Measurements from ENCODE around the gene PQBP1.

The PQBP1 gene

DNA sequence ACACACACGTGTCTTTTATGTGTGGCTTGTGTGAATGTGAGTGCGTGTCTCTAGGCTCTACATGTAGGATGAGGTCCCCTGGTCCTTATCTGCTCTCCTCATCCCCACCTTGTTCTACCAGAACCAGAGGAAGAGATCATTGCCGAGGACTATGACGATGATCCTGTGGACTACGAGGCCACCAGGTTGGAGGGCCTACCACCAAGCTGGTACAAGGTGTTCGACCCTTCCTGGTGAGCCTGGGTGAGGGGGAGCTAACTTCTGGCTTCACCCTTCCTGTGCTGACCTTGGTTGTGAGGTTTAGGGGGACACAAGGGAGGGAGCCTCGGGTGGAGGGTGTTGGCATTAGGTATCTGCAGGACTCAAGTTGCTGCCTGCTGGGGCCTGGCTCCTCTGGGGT, 3.3 kb downstream of the PQBP1 start:
- in situ Hi-C loops (cut with HindIII; ENCODE audit: low sequenced_read_pairs): no loop called here

DNA sequence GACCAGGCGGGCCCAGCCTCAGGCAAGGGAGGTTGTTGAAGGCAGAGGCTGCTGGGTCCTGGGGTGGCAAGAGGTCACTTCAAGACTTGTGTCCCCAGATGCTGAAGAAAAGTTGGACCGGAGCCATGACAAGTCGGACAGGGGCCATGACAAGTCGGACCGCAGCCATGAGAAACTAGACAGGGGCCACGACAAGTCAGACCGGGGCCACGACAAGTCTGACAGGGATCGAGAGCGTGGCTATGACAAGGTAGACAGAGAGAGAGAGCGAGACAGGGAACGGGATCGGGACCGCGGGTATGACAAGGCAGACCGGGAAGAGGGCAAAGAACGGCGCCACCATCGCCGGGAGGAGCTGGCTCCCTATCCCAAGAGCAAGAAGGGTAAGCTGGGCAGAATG, 4.4 kb downstream of the PQBP1 start:
- in situ Hi-C loops (cut with HindIII; ENCODE audit: low sequenced_read_pairs): no loop called here

DNA sequence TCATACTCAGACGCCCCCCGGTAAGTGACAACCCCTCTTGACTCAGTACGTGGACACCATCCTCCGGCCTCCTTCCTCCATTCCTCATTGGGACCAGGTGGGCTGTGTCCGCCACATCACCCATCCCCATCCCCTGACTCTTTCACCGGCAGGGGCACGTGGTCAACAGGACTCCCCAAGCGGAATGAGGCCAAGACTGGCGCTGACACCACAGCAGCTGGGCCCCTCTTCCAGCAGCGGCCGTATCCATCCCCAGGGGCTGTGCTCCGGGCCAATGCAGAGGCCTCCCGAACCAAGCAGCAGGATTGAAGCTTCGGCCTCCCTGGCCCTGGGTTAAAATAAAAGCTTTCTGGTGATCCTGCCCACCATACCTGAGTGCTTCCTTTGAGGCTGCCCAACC, 5.0 kb downstream of the PQBP1 start:
- in situ Hi-C loops (cut with HindIII; ENCODE audit: low sequenced_read_pairs): no loop called here

DNA sequence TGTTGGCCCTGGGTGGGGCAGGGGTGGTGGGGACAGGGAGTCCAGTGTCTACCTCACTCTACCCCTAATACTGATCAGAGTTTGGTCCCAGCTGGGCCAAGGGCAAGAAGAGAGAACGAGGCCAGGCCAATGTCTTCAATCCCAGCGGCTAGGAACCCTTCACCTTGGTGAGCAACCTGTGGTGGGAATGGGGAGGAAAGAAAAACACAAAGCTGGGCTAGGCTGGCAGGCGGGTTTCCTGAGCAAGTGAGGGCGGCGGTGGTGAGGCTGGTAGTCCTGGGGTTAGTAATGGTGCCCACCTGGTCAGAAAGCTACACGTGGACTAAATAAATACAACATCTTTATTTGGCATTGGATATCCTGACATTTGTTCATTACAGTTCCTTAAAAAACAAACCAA, 5.6 kb downstream of the PQBP1 start:
- in situ Hi-C loops (cut with HindIII; ENCODE audit: low sequenced_read_pairs): no loop called here

DNA sequence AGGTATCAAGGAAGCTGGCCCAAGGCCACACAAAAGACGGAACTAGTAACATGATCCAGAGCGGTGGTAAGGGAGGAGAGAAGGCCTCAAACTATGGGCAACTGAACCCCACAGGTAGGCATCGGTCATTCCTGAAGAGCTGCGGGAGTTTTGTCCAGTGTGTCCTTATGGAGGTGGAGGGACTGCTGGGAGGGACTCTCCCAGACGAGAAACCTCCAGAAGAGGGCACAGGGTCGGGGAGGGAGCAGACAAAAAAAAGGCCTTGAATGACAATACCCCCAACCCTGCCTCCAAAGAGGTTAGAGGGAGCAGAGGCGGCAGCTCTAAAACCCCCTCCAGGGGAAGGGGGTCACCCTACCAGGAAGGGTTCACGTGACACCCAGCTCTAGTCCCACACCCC, 6.5 kb downstream of the PQBP1 start:
- in situ Hi-C loops (cut with HindIII; ENCODE audit: low sequenced_read_pairs): no loop called here

DNA sequence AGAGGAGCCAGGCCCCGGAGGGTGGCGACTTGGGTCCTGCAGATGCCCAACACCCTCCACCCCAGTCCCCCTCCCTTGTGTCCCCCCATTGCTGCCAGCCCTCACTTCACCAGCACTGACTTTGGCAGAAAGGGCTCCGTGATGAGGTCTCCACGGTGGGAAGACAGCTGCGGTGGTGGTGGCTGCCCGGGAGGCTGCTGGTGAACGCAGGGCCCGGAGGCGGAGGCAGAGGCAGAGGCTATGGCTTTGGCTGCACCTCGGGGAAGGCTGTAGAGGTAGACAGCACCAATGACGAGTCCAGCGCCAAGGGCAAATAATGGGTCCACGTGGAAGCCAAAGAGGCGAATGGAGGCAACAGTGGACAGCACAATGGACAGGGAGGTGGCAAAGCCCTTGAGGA, 6.9 kb downstream of the PQBP1 start:
- in situ Hi-C loops (cut with HindIII; ENCODE audit: low sequenced_read_pairs): no loop called here

DNA sequence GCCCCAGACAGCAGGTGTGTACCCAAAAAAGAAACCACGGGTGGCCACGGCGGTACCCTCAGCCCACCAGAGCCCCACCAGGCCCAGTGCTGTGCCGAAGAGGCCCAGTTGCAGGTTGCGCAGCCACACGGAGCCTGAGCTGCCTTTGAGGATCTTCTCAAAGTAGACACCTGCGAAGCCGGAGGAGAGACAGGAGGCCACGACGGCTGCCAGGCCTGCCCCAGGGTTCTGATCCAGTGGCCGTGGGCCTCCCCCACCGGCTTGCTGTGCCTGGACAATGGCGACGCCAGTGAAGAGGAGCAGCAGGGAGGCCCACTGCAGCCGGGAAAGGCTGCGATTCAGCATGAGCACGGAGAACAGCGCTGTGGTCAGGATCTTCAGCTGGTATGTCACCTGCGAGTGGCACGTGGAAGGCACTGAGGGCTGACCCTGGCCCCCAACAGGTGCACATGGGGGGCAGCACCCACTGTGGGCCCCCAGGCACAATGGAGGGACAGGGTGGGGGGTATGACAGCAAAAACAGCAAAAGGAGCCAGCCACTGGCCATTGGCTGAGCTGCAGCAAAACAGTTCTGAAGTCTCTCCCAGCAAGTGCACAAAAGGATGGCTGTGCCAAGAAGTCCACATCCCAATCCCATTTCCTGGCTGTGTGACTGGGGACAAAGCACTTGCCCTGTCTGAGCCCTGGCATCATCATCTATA, 7.5 kb downstream of the PQBP1 start:
- in situ Hi-C loops (cut with HindIII; ENCODE audit: low sequenced_read_pairs): no loop called here

DNA sequence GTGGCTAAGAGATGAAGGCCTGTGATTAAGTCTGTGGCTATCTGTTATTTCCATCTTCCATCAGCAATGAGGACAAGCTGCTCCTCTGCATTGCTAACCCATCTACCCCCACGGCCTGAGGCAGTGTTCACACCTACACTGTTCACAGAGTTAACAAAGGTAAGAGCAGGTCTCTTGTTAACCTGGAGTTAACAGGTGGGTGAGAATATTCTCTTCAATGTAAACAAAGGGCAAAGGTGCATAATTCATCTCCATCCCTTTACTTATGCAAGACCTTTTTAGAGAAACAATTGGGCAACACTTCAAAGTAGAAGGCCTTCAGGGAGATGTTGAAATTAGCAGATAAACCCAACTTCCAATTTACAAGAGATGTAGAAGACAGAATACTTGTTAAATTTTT, 10.9 kb downstream of the PQBP1 start:
- in situ Hi-C loops (cut with HindIII; ENCODE audit: low sequenced_read_pairs): no loop called here

DNA sequence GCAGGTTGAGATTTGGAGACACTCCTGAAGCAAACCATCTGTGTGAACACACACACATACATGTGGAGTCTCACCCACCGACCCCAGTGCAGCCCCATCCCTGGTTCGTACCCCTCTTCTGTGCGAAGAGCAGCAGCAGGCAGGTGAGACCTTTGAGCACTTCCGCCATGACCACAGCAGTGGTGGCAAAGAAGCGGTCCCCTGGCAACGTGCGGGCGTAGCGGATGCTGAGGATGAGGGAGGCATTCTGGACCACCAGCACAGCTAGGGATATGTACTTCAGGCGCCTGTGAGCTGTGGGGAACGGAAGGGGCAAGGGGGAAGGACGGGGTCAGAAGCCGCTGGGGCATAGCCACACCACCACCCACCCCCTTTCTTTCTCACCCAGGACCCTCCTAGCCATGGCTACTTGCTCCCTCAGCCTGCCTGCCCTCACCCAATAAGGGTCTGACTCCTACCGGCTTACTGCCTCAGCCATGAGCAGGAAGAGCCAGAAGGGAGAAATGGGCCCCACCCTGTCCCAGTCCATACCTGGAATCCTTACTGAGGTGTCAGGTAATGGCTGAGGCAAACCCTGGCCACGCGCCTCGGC, 12.1 kb downstream of the PQBP1 start:
- in situ Hi-C loops (cut with HindIII; ENCODE audit: low sequenced_read_pairs): no loop called here

DNA sequence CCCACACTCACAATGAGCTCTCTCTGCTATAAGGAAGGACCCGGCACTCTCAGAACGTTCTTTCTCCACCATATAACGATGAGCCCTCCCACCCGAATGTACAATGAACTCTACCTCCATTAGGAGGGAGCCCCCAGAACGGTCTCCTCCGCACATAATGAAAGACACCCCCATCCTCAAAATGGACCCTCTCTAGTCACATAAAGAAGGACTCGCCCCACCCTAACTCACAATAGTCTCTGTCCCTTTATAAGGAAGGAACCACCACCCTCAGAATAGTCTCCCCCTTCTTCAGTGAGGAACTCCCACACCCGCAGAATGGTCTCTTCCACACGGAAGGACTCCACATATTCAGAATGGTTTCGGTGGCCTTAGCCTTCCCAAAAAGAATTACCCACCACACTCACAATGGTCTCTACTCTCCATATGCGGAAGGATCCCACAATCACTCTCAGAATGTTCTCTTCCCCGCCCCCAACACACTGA, 13.2 kb downstream of the PQBP1 start:
- in situ Hi-C loops (cut with HindIII; ENCODE audit: low sequenced_read_pairs): no loop called here

DNA sequence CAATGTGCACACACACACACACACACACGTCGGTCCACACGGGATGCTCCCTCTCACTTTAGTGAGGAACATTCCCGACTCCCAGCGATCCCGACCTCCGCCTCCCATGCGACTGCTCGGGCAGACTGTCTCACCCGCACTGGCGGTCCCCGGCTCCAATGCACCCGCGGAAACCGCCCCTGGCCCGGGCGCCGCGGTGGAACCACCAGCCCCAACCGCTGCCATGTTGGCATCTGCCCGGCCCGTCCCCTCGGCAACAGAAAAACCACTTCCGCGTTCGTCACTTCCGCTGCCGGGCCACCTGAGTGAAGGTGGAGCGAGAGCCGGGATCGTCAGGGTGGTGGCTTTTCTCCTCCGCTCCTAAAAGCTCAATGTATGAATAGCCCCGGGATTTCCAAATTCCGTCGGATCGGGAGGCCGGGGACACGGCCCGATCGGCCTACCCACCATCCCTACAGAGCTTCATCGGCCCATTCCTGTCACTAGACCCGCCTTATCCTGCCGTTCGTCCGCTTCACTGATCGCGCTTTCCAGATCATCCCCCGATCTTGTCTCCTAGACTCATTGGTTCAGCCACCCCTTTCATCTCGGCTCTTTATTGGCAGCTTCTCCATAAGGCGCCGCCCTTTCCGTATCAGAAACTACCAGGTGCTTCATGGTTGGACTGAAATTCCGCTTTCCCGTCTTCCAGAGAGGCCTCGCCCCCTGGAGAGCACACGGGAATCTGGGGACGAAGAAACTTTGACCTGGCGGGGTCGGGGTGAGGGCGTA, 13.9 kb downstream of the PQBP1 start, which contains the start of gene SLC35A2:
SLC35A2 (minus strand) TSS at position 235 of the 771 bp plus-strand sequence; CDS start at position 225, 10 bp downstream.
- in situ Hi-C loops (cut with HindIII; ENCODE audit: low sequenced_read_pairs): no loop called here

DNA sequence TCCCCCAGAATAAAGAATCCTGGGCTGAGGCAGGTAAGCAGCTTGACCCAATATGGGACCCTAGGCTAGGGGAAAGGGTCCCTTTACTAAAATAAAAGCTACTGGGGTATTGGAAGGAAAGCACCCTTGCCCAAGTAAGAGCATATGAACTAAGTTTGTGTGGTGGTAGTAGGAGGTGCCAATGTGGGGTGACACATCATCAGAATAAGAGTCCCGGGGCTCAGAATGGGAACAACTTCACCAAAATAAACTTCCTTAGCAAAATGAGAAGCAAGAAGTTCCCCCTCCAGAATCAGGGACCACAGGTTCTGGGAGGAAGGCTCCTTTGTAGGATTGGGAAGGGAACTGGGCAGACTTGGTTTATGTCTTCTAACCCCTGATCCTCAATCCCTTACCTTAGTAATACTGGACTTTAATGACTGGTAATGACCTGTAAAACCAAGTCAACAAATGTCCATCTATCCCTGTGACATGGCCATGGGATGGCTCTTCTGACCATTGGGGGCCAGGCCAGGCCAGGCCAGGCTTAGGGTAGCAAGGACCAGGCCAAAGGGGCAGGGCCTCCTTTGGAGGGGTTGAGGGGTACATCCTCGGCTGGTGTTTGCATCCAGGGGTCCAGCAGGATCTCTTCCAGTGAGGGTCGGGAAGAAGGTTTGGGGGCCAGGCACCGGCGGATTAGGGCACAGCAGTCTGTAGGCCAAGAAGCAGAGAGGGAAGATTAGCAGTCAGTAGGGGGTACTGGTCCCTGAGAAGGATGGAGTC, 16.1 kb downstream of the PQBP1 start:
- in situ Hi-C loops (cut with HindIII; ENCODE audit: low sequenced_read_pairs): no loop called here

DNA sequence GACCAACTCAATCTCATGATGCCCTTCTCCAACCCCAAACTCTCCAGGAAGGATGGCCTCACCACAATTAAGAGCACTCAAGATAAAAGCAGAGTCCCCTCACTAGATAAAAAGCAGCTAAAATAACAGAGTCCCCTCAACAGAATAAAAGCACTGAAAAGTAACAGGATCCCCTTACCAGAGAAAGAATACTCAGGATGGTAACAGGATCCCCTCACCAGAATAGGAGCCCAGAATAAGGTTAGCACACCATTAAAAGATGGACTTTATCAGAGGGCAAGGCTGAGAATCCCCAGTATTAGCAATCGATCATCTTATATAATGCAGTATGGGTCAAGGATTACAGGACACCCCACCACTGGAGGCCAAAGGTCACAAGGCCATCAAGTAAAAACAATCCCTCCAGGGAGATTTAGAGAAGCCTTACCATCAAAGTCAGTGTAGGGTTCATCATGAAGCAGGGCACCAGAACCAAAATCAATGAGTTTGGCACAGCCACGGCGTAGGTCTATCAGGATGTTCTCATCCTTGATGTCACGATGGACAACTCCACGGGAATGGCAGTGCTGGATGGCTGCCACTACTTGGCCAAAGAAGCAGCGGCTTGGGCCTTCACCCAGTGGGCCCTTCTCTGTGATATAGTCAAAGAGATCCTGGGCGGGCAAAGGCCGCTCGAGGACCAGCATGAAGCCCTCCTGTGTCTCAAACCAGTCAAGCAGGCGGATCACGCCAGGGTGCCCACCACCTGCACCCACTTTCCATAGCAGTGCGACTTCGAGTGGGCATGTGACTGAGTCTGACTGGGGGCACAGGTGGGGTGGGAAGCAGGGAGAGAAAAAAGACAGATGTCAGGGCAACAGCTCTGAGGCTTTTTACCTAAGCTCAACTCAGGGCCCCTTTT, 17.1 kb downstream of the PQBP1 start:
- in situ Hi-C loops (cut with HindIII; ENCODE audit: low sequenced_read_pairs): no loop called here

DNA sequence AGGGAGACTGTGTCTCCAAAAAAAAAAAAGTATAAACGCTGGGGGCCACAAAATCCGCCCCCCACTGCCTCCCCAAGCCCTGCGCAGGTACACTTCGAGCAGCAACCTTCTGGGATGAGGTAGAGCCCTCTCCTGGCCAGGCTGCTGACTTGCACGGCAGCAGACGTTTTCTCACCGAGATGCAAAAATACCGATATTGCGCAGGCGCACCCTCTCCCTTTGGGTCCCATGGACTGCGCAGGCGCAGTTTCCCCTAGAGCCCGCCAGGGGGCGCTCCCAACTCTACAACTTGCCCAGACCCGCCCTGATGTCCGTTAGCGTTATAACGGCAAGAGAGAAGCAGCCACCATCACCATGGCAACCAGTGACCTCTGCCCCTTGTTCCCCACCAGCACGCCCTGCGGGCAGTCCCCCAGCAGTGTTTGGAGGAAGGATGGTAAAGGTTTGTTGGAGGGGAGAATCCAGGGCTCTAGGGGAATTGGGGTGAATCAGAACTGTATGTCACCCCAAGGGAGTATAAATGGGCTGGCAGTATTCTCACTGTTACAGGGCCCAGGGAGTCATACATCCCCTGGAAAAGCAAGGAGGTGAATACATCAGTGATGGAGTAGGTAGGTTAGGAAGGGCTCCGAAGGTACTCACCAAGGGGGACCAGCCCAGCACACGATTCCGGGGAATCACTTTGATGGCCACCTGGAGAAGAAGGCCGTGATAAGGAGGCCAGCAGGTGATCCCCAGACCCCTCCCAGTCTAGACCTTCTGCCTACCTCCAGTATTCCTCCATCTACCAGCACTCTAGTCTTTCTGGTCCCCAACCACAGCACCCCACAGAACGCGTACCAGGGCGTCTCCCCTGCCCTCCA, 19.6 kb downstream of the PQBP1 start:
- in situ Hi-C loops (cut with HindIII; ENCODE audit: low sequenced_read_pairs): no loop called here

DNA sequence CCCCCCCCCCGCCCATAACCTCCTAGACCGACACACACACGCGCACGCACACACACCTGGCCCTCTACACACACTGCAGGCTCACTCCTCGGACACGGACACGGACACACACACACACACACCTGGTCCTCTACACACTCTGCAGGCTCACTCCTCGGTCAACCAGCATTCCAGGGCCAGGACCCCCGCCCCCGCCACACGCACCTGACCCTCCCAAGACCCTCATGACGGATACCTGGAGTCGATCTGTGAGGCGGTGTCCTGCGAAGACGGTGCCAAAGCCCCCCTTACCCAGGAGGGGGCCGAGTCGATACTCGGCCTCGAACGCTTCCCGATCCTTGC, 20.5 kb downstream of the PQBP1 start:
- in situ Hi-C loops (cut with HindIII; ENCODE audit: low sequenced_read_pairs): no loop called here

DNA sequence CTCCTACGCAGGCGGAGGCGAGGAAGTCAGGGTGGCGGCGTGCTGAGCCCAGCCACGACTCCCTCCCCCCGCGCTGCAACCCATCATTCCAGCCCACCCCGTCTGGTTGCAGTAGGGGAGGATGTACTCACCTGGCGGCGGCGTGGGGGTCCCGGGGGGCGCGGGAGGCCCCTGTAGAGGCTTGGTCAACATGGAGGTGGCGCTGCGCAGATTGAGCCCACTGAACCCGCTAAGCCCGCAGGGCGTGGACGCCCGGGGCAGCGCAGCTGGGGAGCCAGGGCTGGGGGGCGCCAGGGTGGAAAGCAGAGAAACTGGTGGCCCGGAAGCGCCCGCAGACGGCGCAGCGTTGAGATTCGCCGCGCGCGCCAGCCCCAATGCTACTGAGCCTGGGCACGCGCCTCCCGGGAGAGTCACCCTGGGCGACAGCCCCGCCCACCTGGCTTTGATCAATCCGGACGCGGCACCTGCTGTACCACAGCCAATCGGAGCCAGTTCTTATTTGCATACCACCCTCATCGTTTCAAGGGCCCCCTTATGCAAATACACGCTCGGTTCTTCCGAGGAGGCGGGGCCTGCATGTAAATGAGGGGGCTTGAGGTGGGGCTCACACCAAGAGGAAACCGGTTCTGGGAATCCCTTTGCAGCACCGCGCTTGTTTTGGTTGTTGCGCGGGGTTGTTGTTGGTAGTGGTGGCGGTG, 21.1 kb downstream of the PQBP1 start, which contains the start of gene PIM2:
PIM2 (minus strand) TSS at position 382 of the 698 bp plus-strand sequence; CDS start at position 192, 190 bp downstream.
- in situ Hi-C loops (cut with HindIII; ENCODE audit: low sequenced_read_pairs): no loop called here

DNA sequence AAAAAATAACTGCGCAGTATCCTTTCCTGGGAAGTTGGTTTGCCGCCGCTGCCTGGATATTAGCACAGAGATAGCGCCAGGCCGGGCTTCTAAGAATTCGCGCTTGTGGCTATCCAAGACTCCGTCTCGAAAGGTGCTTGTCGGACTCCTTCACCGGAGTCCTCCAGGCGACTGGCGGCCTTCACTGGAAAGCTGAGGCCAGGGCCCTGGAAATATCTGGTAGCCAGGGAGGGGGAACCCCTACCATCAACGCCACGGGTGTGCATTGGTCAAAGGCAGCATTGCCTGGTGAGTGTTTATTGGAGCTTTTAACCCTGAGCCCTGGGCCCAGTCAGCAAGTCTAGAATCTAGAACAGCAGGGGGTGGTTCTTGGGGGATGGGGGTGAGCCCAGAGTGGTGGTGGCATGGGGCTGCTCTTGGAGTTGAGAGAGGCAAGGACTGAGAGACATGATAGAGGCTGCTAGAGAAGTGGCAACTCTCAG, 21.7 kb downstream of the PQBP1 start:
- in situ Hi-C loops (cut with HindIII; ENCODE audit: low sequenced_read_pairs): no loop called here

DNA sequence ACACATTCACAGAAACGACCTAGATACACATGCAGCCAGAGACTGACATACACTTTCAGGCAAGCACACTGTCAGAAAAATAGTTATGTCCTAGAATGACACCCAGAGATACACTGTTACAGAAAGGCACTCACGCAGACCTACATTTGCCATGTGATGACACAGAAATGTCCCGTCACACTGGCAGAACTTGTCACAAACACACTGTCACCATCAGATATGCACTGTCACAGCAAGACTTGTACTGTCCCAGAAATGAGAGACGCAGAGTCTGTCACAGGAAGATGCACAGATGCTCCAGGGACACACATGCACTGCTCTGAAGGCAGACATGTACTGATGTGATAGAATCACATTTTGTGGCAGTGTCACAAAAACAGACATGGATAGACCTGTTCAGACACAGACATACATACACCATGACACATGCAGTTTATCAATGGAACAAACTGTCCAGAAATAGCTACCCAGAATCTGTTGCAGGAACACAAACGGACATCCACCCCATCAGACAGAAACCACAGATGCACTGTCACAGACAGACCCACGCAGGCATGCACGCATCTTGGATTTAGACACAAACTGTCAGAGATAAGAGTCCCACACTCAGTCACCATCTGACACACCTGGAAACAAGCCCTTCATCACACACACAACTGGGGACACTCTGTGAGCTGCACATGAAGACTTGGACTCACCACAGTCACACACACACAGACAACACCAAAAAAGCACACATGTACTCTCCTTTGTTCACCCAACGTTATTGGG, 22.4 kb downstream of the PQBP1 start:
- in situ Hi-C loops (cut with HindIII; ENCODE audit: low sequenced_read_pairs): no loop called here
